HepG2 (cell line): ENCODE measurements around the gene NAP1L4.

ENCODE experiments used
- BCL3 ChIP-seq: sonication (generic); formaldehyde crosslinking; IDR thresholded peaks from 2 replicates; pipeline ENCODE4 v1.5.1; 2020; ENCODE audit warnings: mild to moderate bottlenecking, missing genetic modification reagents, moderate library complexity
- CTCF ChIP-seq: sonication (generic); formaldehyde crosslinking; IDR thresholded peaks from 2 replicates; pipeline ENCODE4 v1.5.0; 2020; ENCODE audit warnings: mild to moderate bottlenecking, missing genetic modification reagents, moderate library complexity
- EHMT2 ChIP-seq: fragments of 200-600 bp; sonication (generic); IDR thresholded peaks from 2 replicates; pipeline ENCODE4 v1.7.0; 2017; ENCODE audit warnings: antibody characterized with exemption, low read depth, low read length, borderline replicate concordance
- EZH2 ChIP-seq: conservative IDR thresholded peaks from 2 replicates; pipeline ENCODE4 v1.6.1; 2012; ENCODE audit warnings: mild to moderate bottlenecking, low read depth, low read length, moderate library complexity
- MAZ ChIP-seq, 2 experiments: sonication (generic) in 1 of 2; formaldehyde crosslinking in 1 of 2; IDR thresholded peaks; 2 replicates each; pipeline versions ENCODE4 v1.5.0 to v1.6.1; 2012 to 2020; ENCODE audit warnings: low read depth in 2 of 2, mild to moderate bottlenecking in 2 of 2, borderline replicate concordance in 1 of 2, improper control_type of control experiment in 1 of 2, low read length in 1 of 2, missing genetic modification reagents in 1 of 2, moderate library complexity in 1 of 2
- MTA1 ChIP-seq: sonication (generic); formaldehyde crosslinking; IDR thresholded peaks from 2 replicates; pipeline ENCODE4 v1.4.0; 2020; ENCODE audit warnings: missing genetic modification reagents, mild to moderate bottlenecking, borderline replicate concordance
- MTA3 ChIP-seq: sonication (generic); formaldehyde crosslinking; IDR thresholded peaks from 2 replicates; pipeline ENCODE4 v1.4.0; 2020; ENCODE audit warnings: missing genetic modification reagents
- POLR2A ChIP-seq, 2 experiments: IDR thresholded peaks; 2 replicates each; pipeline ENCODE4 v1.6.1; 2011; ENCODE audit warnings: low read depth in 2 of 2, low read length in 2 of 2, mild to moderate bottlenecking in 1 of 2, moderate library complexity in 1 of 2; ENCODE audit not compliant: insufficient read depth in 1 of 2
- POLR2AphosphoS5 ChIP-seq: IDR thresholded peaks from 2 replicates; pipeline ENCODE4 v1.6.1; 2012; ENCODE audit warnings: low read depth, low read length
- YEATS4 ChIP-seq: sonication (generic); formaldehyde crosslinking; IDR thresholded peaks from 2 replicates; pipeline ENCODE4 v1.4.0; 2020; ENCODE audit warnings: missing genetic modification reagents, borderline replicate concordance
- ZBTB43 ChIP-seq: sonication (generic); formaldehyde crosslinking; conservative IDR thresholded peaks from 2 replicates; pipeline ENCODE4 v1.4.0; 2020; ENCODE audit warnings: missing genetic modification reagents
- ZNF83 ChIP-seq: sonication (generic); formaldehyde crosslinking; IDR thresholded peaks from 2 replicates; pipeline ENCODE4 v1.4.0; 2020; ENCODE audit warnings: missing genetic modification reagents, mild to moderate bottlenecking, borderline replicate concordance

- TF ChIP-seq MTA1 (CRISPR knock-in tag), result no peak
- TF ChIP-seq ZNF83 (CRISPR knock-in tag), result no peak
- no peak for TF ChIP-seq POLR2AphosphoS5
- TF ChIP-seq ZBTB43 (CRISPR knock-in tag), result no peak
- TF ChIP-seq CTCF (CRISPR knock-in tag), result no peak
- no peak for TF ChIP-seq BCL3 (CRISPR knock-in tag)
- TF ChIP-seq EZH2, result no peak
- TF ChIP-seq MTA3 (CRISPR knock-in tag), result no peak
- no peak for TF ChIP-seq YEATS4 (CRISPR knock-in tag)
- TF ChIP-seq MAZ (IDR thresholded peaks at IDR 0.05; ENCODE audit: borderline replicate concordance, low read depth, low read length), result no peak
- TF ChIP-seq MAZ (CRISPR knock-in tag; IDR thresholded peaks at IDR 0.05; ENCODE audit: low read depth), result no peak
- TF ChIP-seq EHMT2, result no peak
- no peak for TF ChIP-seq POLR2A (IDR thresholded peaks at IDR 0.05; ENCODE audit: insufficient read depth in 1 of 2, low read depth in 2 of 2, low read length in 2 of 2)
Measured at GRCh38 chr11:2961080-2961479, 31.0 kb downstream of the NAP1L4 start.
